Sigmoid colon (tissue), 7 donors: ENCODE data around the gene BHLHE23. TPM values are rescaled to one million over a fixed set of nuclear protein-coding genes. Genes with fewer than 3 reads are reported as not detected.

Source experiments
- DNase-seq: peaks from one replicate; pipeline ENCODE4 v3.0.0-alpha.2; 2019
- H3K27ac ChIP-seq, 4 donors: fragments of 200-600 bp; sonication (generic); one replicate each; pipeline ENCODE4 v1.5.1; 2016 to 2019; ENCODE audit warnings: mild to moderate bottlenecking in 1 of 4
- H3K27me3 ChIP-seq, 3 donors: fragments of 200-600 bp; sonication (generic); one replicate each; pipeline ENCODE4 v1.5.1; 2019; ENCODE audit warnings: mild to moderate bottlenecking in 1 of 3
- H3K36me3 ChIP-seq, 4 donors: fragments of 200-600 bp; sonication (generic); one replicate each; pipeline ENCODE4 v1.5.1; 2016 to 2019
- H3K4me1 ChIP-seq, 4 donors: fragments of 200-600 bp; sonication (generic); one replicate each; pipeline ENCODE4 v1.5.1; 2017 to 2019
- H3K4me3 ChIP-seq, 4 donors: fragments of 200-600 bp; sonication (generic); one replicate each; pipeline ENCODE4 v1.5.1; 2017 to 2019; ENCODE audit warnings: mild to moderate bottlenecking in 2 of 4, moderate library complexity in 1 of 4
- H3K9me3 ChIP-seq, 4 donors: fragments of 200-600 bp in 3 of 4; sonication (generic) in 3 of 4; one replicate each; pipeline versions ENCODE4 v1.5.1 to v1.6.1; 2013 to 2019
- EP300 ChIP-seq, 4 donors: sonication (generic); formaldehyde crosslinking; IDR thresholded peaks; one replicate each; pipeline ENCODE4 v1.6.1; 2017; ENCODE audit warnings: antibody characterized with exemption in 4 of 4
- POLR2A ChIP-seq, 2 donors: fragments of 450-650 bp; IDR thresholded peaks; one replicate each; pipeline ENCODE4 v1.6.1; 2016; ENCODE audit warnings: antibody characterized with exemption in 2 of 2, mild to moderate bottlenecking in 2 of 2, moderate library complexity in 2 of 2
- POLR2AphosphoS5 ChIP-seq, 4 donors: sonication (generic); formaldehyde crosslinking; IDR thresholded peaks; one replicate each; pipeline ENCODE4 v1.6.1; 2017; ENCODE audit warnings: antibody characterized with exemption in 4 of 4
- WGBS, 2 donors: extraction: QIAGEN DNeasy Blood & Tissue Kit; methylation state at CpG; one replicate each; pipeline ENCODE4 v1.1.7; 2013; 5-methylcytosine and 5-hydroxymethylcytosine counted together
- intact Hi-C: fragments of 100-400 bp; cut with DNase I; formaldehyde crosslinking; loops from one replicate; pipeline ENCODE4 v1.15.1; 2023
- polyA plus RNA-seq, 3 donors: library from polyadenylated mRNA; stranded (reverse); fragments of 200-250 nt; gene quantifications; one replicate each; pipeline ENCODE4 v1.2.3, GENCODE V29; 2013
- total RNA-seq, 4 donors: library from RNA; depleted of rRNA; stranded (reverse); fragments of >200 nt; gene quantifications; one replicate each; pipeline ENCODE4 v1.1.0, GENCODE V29; 2016
- TF ChIP-seq, protein P1 (sequence below), 4 experiments: fragments of 450-650 bp in 3 of 4; fragments of 200-600 bp in 1 of 4; IDR thresholded peaks; one replicate each; pipeline ENCODE4 v1.5.1; 2016 to 2019; ENCODE audit warnings: antibody characterized with exemption in 4 of 4, mild to moderate bottlenecking in 3 of 4, moderate library complexity in 2 of 4
- donor health status: healthy with polysubstance abuse.
- donor health status: Bipolar disorder and iron deficiency.
- donor health status: healthy.

The BHLHE23 gene
- total and polyA plus RNA-seq, 7 donors = not detected

DNA sequence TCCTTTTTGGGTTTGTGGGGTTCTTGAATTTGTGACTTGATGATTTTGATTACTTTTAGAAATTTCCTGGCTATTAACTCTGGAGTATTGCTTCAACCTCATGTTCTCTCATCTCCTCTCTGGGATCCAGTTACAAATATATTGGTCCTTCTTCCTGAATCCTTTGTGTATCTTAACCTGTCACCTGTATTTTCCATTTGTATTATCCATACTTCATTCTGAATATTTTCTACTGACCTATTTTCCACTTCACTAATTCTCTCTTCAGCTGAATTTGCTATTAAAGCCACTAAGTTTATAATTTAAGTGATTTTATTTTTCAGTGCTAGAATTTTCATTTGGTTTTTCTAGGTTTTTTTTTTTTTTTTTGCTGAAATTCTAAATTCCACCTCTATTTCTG lies 6.4 kb upstream of the BHLHE23 start:
- H3K4me3 ChIP-seq = no peak overlapping the region
- peaks cover 43 to 100% (median 73%) of the 10 kb centered on the region in 3 donors for H3K27me3 ChIP-seq
- peaks cover 0 to 10% (median 5%) of the 10 kb centered on the region in 4 donors for H3K9me3 ChIP-seq
- intact Hi-C loops = no loop called here
- H3K4me1 ChIP-seq = peaks cover 0 to 16% (median 11%) of the 10 kb centered on the region in 4 donors
- no peak for DNase-seq
- no peak overlapping the region for H3K27ac ChIP-seq
- no peak for TF ChIP-seq POLR2A (IDR thresholded peaks at IDR 0.05)
- TF ChIP-seq, protein P1, sequence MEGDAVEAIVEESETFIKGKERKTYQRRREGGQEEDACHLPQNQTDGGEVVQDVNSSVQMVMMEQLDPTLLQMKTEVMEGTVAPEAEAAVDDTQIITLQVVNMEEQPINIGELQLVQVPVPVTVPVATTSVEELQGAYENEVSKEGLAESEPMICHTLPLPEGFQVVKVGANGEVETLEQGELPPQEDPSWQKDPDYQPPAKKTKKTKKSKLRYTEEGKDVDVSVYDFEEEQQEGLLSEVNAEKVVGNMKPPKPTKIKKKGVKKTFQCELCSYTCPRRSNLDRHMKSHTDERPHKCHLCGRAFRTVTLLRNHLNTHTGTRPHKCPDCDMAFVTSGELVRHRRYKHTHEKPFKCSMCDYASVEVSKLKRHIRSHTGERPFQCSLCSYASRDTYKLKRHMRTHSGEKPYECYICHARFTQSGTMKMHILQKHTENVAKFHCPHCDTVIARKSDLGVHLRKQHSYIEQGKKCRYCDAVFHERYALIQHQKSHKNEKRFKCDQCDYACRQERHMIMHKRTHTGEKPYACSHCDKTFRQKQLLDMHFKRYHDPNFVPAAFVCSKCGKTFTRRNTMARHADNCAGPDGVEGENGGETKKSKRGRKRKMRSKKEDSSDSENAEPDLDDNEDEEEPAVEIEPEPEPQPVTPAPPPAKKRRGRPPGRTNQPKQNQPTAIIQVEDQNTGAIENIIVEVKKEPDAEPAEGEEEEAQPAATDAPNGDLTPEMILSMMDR (IDR thresholded peaks at IDR 0.05) = no peak
- no peak for TF ChIP-seq EP300 (IDR thresholded peaks at IDR 0.05)
- TF ChIP-seq POLR2AphosphoS5 (IDR thresholded peaks at IDR 0.05) = no peak
- H3K36me3 ChIP-seq = no peaks in the 10 kb centered on the region

DNA sequence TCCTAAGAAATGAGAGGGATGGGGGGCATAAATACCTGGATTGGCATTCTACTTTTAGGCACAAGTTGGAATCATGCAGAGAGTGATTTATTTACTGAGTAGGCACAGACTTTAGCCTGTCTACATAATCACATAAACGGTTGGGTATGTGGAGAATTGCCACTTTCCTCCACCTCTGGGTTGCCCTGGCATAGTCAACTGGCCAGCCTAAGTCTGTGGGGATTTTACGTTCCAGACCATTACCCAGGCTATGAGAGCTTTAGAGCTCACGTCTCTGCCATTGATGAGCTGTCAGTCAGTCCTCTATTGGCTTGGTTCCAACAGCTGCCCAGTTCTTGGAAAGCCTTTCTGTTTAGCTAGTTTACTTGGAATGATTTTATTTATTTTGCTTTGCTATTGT lies 5.0 kb upstream of the BHLHE23 start:
- TF ChIP-seq POLR2A (IDR thresholded peaks at IDR 0.05) = no peak
- no peak for TF ChIP-seq EP300 (IDR thresholded peaks at IDR 0.05)
- TF ChIP-seq POLR2AphosphoS5 (IDR thresholded peaks at IDR 0.05) = no peak
- TF ChIP-seq, protein P1 (IDR thresholded peaks at IDR 0.05) = no peak
- Histone ChIP-seq H3K36me3 (no peaks in the 10 kb centered on the region), H3K27me3 (peaks cover 57 to 100% (median 73%) of the 10 kb centered on the region in 3 donors), H3K27ac (no peak overlapping the region), H3K9me3 (peaks cover 0 to 10% (median 5%) of the 10 kb centered on the region in 4 donors), H3K4me1 (peaks cover 0 to 26% (median 20%) of the 10 kb centered on the region in 4 donors), H3K4me3 (no peak overlapping the region)
- intact Hi-C loops = no loop called here
- 16 to 57% methylated on average over 3 of the region's 3 CpGs for WGBS, 2 donors
- DNase-seq = no peak

DNA sequence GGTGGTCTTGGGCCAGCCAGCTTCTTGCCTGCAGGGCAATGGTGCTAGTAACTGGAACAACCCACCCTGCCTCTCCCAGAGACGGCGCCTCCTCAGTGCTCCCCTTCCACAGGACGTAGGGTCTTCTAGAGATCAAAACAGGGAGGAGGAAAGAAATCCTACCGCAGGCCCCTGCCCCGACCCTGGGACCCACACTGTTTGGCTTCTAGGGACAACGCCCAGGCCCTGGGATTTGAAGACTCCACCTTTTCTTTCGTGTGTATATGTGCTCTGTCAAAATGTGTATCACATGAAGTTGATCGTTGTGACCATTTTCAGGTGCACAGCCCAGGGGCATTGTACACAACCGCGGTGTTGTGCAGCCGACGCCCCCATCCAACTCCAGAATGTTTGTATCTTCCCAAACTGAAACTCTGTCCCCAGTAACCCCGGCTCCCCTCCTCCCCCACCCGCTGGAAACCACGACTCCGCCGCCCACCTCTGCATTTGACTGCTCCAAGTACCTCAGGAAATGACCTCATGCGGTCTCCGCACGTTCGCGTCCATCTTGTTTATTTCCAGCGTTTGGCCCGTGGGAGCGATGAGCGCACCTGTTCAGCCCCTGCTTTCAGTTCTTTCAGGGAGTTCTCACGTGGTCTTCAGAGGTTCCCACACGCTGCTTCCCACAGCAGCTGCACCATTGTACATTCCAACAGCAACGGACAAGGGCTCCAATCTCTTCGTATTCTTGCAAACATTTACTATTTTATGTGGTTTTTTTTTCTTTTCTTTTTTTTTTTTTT lies 3.4 kb upstream of the BHLHE23 start:
- Histone ChIP-seq H3K36me3 (no peaks in the 10 kb centered on the region), H3K27ac (no peak overlapping the region), H3K9me3 (peaks cover 0 to 10% (median 5%) of the 10 kb centered on the region in 4 donors), H3K4me1 (peaks cover 0 to 35% (median 27%) of the 10 kb centered on the region in 4 donors), H3K4me3 (no peak overlapping the region), H3K27me3 (peaks cover 61 to 100% (median 75%) of the 10 kb centered on the region in 3 donors)
- intact Hi-C loops = loop anchor here (1.0 to 2.0 kb wide), 3 partner anchors 38 to 137 kb away; no protein-coding TSS in a partner anchor
- WGBS, 2 donors = 8 to 9% methylated on average over 30 of the region's 30 CpGs
- DNase-seq = no peak
- TF ChIP-seq POLR2AphosphoS5 (IDR thresholded peaks at IDR 0.05) = no peak
- TF ChIP-seq EP300 (IDR thresholded peaks at IDR 0.05) = no peak
- no peak for TF ChIP-seq POLR2A (IDR thresholded peaks at IDR 0.05)
- TF ChIP-seq, protein P1 (IDR thresholded peaks at IDR 0.05) = no peak

DNA sequence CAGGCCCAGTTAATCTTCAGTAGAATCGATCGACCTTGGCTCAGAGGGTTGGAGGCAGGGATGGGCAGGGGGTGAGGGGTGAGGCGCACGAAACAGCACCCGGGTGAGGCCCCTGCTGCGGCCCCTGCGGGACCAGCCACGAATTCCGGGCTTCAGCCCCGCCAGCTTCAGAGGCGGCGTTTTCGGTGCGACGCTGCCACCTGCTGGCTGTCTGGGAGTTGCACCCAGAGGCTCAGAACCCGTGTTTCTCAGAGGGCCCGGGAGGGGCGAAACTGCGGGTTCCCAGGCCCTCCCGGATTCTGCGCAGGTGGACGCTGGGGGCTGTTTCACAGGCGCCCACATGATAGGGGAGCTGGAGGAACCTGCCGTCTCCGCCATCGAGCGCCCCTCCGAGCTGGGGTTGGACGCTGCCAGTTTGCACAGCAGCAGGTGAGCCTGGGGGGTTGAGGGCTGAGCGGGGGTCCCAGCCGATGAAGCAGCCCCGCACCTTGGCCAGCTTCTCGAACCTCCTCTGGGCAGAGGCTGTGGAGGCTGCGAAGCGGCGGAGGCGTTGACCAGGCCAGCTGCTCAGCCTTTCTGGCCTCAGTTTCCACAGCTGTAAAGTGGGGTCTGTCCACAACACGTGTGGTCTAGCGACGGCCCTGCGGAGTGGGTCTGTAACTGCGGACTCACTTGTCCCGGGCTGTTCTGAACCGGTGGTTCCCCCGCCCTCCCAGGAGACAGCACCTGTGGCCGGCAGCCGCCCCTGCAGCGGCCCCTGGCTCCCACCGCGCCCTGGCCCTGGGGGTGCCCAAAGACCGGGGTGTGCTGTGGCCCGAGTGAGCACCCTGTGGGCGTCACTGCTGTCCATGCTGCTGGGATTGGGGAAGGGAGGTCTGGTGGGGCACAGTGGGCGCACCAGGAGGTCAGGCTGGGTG lies 2.5 kb upstream of the BHLHE23 start:
- intact Hi-C loops = loop anchor here (1.0 to 2.0 kb wide), 3 partner anchors 37 to 136 kb away; no protein-coding TSS in a partner anchor
- WGBS, 2 donors = 6 to 9% methylated on average over 54 of the region's 54 CpGs
- TF ChIP-seq, protein P1 (IDR thresholded peaks at IDR 0.05) = peak; percentile 75 to 96 (median 93)
- TF ChIP-seq POLR2AphosphoS5 (IDR thresholded peaks at IDR 0.05) (no peak), EP300 (IDR thresholded peaks at IDR 0.05) (no peak), POLR2A (IDR thresholded peaks at IDR 0.05) (no peak)
- H3K27me3 ChIP-seq = peaks cover 66 to 100% (median 75%) of the 10 kb centered on the region in 3 donors
- DNase-seq = peak; percentile 76
- peaks cover 0 to 41% (median 27%) of the 10 kb centered on the region in 4 donors for H3K4me1 ChIP-seq
- peaks cover 0 to 10% (median 5%) of the 10 kb centered on the region in 4 donors for H3K9me3 ChIP-seq
- H3K36me3 ChIP-seq = no peaks in the 10 kb centered on the region
- no peak overlapping the region for H3K27ac ChIP-seq
- H3K4me3 ChIP-seq = peak overlapping the region in 1 of 4 donors; percentile 15
